Stimulated activated CD8-positive, alpha-beta memory T cell treated with anti-CD3 and anti-CD28 coated beads, Interleukin-15, amount 100 ng/mL, for 48 hours (primary cell): Measurements from ENCODE around the gene DLEC1.
"Not testable (repeated sequence)": the region's sequence is repeated elsewhere in the genome, so short reads cannot be mapped to it uniquely, and the experiment has no call there.

Source experiments
- DNase-seq, 2 donors: peaks; one replicate each; pipeline ENCODE4 v3.0.0-alpha.2; 2020; ENCODE audit warnings: low read depth in 2 of 2

Gene DLEC1

DNA sequence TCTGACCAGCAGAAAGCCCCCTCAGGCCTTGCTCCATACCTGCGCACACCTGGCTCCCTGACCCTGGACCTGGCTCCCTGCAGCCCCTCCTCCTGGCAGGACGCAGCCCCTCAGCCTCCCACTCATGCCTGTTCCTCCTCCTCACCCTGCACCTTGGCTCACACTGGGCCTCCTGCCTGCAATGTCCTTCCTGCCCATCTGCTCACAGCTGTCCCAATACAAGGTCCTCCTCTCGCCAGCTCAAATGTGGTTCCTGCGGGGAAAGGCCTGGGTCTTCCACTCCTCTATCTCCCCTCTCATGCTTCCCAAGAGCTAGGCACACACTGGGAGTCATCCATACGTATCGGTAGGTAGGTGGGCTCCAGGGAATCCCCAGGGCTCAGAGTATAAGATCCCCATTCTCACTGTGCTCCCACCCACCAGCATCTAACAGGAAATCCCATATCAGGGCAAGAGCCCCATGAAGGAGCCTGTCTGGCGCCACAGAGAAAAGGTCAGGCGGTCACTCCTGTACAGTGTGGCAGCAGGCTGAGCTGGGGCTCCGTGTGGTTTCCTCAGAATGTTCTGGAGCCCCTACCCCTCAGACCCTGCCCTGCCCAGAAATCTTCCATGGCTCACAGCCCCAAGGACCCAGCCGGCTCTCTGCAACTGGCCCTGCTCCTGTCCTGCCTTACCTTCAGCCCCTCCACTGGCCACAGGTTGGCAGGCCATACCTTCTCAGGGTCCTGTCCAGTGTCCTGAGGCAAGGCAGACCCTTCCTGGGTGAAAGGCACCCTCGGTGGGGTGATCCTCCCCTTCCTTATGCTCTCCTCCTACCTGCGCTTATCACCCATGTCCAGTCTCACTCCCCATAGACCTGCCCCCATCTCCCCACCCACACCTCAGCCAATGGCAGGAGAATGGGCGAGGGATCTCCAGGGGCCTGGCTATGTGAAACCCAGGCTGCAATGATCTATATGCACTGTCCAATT is 20.4 kb upstream of the DLEC1 start:
- no peak for DNase-seq

DNA sequence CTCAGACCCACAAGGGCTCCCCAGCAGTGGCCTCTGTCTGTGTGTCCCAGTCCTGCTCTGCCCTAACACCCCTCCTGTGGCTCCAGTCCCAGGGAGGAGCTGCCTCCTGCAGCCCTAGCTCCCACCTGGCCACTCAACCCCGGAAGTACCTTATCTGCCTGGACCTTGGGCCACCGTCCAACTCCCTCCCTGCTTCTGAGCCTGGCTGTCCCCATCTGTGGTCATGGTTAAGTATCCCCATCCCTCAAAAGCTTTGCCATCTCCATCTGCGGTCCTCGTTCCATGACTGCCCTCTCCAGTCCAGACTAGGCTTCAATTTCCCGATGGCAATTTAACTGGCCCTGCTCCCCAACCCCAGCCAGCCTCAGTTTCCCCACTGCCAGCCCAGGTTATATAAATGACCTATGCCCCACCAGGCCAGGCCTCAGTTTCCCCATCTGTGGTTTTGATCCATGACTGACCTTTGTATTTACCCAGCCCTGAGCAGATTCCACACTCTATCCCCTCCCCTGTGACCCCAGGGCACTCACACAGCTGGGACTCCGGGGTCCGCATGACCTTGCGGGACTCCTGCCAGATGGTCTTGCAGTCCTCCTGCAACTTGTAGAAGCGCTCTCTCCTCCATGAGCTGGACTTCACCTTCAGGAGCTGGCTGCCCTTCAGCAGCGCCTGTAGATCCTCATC is 19.2 kb upstream of the DLEC1 start:
- no peak for DNase-seq

DNA sequence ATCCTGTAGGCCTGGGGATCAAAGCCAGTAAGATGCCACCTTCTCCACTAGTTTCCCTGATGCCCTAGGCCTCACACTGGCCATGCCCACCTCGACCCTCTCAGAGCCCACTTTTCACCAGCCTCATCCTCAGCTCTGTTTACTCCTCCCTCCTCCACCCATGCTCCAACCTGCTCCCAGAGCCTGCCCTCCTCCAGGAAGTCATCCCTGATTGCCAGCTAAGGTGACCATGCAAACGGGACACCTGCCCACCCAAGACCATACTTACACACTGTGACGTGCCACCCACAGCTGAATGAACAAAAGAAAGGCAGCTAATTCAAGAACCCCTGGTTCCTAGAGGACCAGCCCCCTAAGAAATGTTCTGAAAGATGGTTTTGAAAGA is 18.7 kb upstream of the DLEC1 start:
- DNase-seq = no peak

DNA sequence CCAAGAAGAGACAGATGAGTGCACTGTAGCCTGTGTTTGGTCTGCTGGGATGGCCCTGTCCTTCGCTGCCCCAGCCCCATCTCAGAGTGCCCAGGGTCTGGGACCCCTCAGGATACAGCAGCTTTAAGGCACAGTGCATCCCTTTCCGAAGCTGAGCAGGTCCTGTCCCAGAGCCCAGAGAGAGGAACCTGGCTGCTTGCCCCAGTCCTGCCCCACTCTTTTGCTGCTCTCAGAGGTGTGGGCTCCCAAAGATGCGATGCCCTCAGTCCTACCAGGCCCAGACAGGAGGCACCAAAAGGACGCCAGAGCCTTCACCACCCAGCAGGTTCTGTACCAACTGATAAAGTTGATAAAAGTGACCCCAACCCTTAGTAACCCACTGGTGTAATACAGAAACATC is 17.8 kb upstream of the DLEC1 start:
- no peak for DNase-seq

DNA sequence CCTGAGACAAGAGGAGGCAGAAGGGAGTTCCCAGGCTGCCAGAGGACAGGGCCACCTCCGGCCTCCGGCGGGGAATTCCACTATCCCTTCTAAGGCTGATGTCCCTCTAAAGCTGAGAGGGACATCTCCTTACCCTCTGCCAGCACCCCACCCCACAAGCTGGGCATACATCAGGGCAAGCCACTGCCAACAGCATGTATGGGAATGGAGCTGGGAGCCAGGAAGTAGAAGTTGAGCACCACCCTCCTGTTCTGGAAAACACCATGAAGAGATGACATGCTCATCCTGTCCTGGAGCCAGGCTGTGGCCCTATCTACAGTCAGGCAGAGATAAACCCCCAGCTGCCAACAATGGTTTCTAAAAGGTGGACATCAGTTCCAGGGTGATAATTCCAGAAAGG is 16.7 kb upstream of the DLEC1 start:
- DNase-seq = no peak

DNA sequence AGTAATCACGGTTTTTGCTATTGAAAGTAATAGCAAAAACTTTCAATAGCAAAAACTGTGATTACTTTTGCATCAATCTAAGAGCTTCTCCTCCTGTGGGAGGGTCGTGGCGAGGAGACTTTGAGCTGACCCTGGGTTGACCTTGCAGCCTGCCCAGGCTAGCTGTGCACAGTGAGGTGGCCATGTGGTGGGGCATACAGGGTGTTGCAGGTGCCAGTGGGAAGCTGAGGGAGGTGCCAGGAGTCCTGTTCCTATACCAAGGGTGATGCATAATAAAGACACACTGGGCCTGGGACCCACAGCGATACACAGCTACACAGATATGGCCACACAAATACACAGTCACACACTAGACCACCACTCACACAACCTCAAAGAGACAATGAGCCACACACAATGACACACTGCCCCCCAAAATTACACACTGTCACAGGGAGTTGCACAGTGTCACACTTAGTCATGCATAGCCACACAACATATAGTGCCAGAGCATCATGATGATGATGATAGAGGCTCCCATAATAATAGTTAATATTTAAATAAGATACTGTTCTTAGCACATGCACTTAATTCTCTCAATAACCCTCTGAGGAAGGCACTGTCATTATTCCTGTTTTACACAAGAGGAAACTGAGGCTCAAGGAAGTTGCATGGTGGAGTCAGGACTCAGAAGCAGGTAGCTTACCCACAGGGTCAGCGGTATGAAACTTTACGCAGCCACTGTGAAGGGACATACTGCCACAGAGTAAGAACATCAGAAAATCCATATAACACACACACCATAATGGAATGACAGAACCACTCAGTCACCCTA is 15.9 kb upstream of the DLEC1 start:
- no peak for DNase-seq

DNA sequence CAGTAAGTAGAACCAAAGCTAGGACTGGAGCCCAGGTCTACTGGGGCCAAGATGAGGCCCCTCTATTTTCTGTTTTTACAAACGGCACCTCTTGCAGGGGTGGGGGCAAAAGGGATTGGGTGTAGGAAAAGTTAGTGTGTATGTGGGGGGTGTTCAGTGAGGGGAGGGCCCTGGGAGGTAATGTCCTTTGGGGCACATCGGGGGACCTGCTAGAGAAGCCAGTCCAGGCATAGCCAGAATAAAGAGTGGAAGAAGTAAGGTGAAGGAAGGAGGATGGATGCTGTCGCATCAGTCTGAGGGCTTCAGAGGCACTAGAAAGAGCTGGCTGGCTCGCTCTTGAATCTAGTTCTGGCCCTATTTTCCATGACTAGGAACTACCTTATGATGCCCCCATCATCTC is 12.2 kb upstream of the DLEC1 start:
- no peak for DNase-seq

DNA sequence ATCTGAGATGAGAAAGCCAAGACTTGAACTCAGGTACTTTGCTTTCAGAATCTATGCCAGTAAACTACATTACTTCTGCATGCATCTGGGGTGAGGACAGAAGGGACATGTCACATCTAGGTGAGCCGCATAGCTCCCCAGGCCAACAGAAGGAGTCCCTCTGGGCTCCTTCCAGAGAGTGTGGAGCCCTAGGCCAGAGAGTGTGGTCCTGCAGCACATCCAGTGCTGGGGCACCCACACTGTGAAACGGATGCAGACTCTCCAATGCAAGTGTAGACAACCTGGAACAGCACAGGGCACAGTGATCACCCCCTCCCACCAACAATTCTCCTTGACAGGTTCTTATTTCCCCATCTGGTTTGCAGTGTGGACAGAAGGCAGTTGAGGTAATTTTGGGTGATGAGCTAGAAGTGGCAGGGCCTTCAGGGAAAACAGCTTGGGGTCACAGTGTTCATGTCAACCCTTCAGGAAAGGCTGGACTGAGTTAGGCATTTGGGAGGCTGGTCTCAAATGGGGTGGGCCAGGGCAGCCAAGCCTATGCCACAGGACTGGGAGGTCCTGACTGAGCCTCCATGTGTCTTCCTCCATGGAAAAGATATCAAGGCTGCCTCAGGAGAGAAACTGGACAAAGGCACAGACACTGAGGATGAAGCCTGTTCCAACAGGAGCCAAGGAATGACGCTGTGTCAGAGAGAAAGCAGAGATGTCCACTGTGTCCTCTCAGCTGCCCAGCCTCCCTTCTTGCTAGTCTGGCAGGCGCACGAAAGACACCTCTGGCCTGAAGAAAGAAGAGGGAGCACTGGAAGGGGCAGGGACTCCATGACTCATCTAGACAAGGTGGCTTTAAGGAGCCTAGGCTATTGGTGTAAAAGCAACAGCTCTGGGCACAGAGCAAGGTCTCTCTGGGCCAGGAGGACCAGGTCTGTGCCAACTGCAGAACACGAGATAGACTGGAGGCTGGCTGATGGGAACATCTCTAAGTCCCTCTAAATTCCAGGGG is 11.2 kb upstream of the DLEC1 start:
- no peak for DNase-seq

DNA sequence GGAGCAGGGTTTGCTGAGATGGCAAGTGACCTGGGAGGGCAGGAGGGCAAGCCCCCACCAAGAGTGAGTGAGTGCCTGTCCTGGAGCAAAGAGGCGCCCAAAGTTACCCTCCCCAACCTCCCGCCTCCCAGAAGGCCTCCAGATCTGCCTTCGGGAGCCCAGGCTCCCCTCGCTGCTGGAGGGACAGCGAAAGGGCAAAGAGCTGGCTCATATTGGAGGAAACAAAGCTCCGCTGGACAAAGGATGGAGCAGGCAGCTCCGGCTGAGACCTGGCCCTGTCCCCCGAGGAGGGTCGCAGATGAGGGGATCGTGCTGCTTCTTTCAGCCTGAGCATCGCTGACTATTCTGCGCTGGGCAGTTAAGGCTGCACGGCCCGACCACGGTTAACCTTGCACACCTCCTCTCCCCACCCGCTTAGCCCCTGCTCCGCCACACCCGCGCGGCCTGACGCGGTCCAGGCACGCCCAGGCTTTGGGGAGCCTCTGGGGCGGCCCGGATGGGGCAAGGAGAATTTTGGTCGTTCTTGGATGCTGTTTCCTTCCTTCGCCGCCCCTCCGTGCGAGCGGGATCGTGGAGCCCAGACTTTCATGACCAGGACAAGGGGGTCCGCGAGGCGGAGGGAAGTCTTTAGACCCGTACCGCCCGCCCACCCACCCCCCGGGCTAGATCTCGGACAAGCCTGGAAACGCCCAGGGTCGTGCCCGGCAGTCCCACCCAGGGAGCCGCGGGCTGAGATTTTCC is 10.2 kb upstream of the DLEC1 start:
- no peak for DNase-seq

DNA sequence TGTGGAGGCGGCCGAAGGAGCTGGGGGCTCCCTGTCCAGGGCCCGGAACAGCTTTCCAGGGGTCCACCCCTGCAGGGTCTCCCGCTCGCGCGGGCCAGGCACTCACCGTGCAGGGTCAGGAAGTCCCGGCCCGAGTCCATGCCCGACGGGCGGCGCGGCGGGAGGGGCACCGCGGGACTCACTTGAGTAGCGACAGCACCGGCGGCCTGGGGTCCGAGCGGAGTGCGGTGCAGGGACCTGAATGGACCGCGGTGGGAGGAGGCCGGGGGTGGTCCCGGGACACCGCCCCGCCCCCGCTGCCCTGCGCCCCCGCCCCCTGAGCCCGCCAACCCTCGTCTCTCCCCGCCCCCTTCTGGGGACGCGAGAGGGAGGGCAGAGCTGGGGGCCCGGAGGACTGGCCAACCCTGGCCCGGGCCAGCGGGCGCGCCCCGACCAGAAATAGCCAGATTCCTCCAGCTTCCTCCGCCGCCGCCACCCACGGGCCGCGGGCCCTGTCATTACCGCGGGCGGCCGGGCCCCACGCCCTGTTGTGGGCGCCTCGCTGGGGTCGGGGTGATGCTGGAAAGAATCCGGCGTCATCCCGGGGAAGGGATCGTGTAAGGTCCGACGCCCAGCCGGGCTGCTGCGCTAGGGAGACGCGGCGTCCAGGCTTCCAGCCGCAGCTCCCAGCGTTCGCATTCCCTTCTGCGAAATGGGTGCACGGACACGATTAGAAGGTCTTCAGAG is 9.4 kb upstream of the DLEC1 start, which contains the start of gene PLCD1:
PLCD1 (minus strand) TSS at position 243 of the 726 bp plus-strand sequence; CDS start at position 140, 103 bp downstream.
- no peak for DNase-seq

DNA sequence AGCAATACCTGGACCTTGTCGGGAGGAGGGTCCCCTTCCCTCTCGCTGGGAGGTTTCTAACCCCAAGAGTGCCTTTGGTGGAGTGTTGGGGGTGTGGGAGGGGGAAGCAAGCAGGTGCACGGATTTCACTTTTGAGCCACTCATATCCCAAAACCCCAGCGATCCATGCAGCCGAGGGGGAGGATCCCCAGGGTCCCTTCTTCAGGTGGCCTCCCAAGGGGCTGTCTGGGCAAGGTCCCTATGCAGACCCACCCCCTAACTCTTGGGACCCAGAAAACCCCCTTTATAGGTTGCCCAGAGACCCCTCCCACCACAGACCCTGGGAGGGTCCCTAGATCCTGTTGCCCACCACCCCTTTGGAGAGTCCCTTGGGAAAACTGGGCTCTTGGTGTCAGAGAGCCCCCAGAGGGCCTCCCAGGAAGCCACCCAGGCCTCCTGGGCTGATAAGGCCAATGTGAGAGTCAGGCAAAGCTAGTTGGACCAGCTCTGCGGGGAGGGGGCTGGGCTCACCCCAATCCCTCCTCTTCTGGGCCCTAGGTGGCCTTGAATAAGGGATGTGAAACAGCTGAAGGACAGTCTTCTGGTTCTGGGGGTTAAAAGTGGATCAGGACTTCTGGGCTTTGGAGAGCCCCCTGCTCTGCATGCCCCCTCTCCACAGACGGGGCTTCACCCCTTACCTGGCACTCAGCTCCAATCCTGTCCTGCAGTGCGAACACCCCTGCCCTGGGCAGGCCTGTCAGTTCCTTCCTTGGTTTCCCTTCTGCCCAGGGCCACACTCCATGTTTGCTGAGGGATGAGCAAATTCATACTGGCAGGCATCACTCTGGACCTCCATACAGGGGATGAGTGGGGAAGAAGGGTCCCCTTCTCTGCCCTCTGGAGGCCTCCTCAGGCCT is 8.6 kb upstream of the DLEC1 start:
- DNase-seq = no peak

DNA sequence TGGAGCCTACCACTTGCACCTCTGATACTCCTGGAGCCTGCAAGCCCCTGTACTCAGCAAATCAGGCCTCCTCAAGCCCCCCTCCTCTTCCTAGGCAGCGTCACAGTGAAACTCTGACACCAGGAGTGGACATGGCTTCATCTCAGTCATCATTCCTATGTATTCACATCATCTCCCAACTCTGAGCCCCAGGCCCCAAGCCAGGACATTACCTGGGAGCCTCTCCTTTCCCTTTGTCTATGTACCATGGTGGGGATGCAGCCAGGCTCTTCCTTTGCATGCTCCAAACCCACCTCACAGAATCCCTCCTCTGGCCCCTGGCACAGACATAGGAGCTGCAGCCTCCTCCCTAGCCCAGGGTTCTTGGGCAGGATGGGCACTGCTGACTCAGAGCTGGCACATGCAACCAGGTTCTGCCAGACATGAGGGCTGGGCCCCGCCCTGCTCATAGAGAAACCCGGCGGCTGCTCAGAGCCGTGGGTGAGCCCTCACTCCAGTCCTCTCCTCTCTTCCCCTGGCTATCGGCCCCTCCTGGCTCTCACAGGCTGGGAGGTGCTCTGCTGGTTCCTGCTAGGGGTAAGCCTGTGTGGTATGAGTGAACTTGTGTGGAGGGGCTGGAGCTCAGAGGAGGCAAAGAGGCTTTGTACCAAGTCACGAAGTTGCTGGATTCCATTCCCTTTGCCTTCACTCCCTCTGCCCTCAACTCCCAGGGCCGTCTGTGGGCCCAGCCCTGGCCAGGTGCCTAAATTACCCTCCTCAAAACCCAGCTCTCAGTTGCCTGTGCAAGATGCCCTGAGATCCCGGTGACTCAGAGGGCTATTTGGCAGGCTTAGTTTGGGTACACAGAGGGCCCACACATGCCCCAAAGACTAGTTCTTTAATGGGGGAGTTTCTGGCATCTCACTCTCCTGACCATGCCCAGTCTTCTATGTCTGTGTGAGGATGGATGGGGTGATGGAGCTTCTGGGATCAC is 7.7 kb upstream of the DLEC1 start:
- DNase-seq = no peak

DNA sequence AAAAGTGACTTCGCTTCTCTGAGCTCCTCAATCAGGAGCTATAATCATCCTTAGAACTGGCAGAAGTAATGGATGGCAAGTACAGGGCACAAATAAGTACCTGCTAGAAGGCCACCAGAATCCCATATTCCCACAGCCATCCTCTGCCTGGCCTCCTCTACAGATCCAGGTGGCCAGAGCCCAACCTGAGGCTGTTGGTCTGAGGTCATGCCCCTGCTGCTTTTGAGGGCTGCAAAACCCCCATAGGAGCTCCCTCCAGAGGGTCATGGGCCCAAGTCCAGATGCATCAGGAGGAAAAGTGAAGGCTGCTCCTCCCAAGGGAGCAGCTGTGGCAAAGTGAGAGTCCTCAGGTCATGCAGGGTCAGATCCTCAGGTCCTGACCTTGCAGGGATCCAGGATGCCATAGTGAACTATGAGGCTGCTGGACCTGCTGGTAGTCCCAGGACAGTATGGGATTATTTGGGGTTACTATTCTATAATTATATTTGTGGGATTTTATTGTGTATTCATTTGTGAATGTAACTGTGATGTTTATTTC is 6.6 kb upstream of the DLEC1 start:
- DNase-seq = no peak

DNA sequence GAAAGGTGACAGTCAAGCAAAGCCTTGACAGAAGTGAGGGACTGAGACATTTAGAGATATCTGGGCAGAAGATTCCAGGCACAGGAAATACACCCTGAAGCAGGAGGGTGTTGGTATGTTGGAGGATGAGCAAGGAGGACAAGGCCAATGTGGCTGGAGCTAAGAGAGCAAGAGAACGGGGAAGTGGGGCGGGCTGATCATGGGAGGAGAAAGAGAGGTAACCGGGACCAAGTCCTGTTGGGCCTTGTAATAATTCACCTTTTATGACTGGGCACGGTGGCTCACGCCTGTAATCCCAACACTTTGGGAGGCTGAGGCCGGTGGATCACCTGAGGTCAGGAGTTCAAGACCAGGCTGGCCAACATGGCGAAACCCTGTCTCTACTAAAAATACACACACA is 5.4 kb upstream of the DLEC1 start:
- DNase-seq = not testable (repeated sequence)

DNA sequence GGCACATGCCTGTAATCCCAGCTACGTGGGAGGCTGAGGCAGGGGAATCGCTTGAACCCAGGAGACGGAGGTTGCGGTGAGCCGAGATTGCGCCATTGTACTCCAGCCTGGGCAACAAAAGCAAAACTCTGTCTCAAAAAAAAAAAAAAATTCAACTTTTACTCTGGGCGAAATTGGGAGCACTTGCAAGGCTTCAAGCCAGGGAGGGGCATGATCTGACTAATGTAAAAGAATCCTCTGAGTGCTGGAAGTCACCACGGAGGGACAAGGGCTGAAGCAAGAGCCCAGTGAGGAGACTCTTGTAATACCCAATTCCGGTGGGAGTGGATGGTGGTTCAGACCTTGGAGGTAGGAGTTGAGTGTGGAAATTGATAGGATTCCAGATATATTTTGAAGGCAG is 4.7 kb upstream of the DLEC1 start:
- DNase-seq = not testable (repeated sequence)

DNA sequence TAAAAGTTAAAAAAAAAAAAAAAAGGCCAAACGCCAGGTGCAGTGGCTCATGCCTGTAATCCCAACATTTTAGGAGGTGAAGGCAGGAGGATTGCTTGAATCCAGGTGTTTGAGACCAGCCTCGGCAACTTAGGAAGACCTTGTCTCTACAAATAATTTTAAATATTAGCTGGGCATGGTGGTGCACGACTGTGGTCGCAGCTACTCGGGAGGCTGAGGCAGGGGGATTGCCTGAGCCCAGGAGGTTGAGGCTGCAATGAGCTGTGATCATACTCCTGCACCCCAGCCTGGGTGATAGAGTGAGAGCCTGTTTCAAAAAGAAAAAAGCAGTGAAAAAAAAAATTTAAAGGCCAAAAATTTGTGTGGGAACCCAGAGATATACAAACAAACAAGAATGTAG is 2.7 kb upstream of the DLEC1 start:
- DNase-seq = no peak

DNA sequence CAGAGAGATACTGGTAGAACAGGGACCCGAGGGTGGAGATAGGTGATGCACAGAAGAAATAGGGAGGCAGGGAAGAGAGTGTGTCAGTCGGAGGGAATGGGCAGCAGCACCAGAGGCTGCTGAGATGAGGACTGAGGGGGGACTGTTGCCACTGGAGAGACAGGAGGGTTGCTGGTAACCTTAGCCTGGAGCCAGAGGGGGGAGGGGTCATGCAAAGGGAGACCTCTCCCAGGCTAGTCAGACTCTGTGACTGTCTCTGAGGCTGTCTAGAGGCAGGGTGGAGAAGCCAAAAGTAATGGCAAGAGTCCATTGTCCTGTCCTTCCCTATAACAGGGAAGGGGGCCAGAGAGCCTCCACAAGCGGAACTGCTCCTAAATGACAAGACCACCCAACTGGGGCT is 2.1 kb upstream of the DLEC1 start:
- no peak for DNase-seq
